ENCODE measurements around the gene CDH11.

Gene CDH11

DNA sequence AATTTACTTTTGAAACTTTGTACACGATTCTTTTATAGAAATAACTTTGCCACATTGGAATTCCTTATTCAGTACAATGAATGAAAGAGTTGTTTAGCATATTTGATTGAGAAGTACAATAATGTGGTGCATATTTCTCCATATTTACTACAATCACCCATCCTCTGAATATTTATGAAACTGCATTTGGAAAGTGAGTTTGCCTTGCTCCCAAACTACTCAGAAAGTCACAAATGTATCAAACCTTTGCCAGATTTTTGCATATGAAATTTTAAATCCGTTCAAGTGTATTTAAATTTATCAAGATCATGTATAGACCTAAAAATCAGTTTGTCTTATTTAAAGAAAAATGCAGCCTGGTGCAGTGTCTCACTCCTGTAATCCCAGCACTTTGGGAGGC lies 148.7 kb downstream of the CDH11 start:
- DNase-seq, result no peak

DNA sequence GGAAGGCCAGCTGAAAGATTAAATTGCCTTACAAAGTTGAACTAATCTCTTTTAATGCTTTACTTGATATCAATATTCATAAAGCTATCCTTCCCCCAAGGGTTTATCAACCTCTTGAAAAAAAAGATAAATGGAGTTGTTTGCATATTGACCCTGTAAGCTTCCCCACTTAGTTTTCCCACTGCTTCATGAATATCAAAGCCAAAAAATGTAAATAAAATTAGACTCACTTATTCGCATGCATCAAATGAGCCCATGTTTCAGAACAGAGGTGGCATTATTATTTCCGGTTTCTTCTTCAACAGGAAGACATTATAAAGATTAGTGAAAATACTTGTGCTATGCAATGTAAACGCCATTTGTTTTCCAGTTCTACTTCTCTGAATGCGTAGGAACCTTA lies 150.7 kb downstream of the CDH11 start:
- no peak for DNase-seq

DNA sequence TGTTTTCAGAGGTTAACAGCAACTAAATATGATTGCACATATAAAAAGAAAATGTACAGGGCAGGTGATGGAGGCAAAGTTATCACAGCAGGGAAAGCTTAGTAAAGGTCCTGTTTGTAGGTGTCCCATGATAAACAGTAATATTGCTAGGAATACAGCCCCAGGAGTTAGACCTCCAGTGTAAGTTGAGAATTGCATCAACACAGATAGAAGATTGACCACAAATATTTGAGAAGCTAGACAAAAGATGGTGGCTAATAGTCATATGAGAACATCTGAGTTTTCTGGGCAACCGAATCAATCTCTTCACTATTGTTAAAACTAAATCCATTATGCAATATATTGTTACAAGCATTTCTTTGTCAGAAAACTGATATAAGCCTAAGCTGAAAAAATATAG lies 152.6 kb downstream of the CDH11 start:
- no peak for DNase-seq

DNA sequence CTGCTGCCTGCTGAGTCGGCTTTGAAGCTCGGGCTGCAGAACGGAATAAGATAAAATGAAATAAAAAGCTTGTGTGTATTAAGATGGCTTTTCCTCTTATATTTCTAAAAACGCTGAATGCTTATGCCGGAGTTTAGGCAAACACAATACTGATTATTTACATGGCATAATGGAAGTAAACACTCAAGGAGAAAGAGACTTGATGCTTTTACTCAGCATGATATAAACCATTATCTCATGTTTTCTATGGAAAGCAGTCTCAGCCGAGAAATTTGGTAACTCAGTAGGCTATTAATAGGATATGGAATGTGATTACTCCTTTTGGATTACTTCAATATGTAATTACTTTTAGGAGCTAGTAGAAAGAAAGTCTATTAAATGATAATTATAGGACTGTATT lies 153.3 kb downstream of the CDH11 start:
- no peak for DNase-seq

DNA sequence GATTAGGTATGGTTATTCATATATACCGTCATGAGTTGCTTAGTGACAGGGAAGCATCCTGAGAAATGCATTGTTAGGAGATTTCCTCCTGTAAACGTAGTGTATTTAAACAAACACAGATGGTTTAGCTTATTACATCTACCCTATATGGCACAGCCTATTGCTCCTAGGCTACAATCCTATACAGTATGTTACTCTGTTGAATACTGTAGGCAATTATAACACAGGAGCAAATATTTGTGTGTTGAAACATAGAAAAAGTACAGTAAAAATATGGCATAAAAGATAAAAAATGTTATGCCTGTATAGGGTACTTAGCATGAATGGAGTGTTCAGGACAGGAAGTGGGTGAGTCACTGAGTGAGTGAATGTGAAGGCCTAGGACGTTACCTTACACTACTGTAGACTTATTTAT lies 157.7 kb downstream of the CDH11 start:
- DNase-seq, result no peak

DNA sequence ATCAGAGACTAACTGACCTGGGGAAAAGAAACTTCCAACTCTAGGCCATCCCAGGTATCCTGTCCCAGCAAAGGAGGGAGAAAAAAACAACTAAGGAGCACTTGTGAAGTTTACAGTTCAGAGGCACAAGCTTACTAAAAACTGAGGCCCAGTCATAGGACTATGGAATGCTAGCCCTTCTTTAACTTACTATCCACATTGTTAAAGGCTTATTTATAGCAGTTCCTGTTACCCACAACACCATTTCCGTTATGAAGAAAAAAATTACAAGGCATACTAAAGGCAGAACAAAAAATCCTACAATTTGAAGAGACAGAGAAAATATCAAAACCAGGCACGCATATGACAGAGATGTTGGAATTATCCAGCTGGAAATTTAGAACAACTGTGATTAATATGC lies 159.1 kb downstream of the CDH11 start:
- no peak for DNase-seq

DNA sequence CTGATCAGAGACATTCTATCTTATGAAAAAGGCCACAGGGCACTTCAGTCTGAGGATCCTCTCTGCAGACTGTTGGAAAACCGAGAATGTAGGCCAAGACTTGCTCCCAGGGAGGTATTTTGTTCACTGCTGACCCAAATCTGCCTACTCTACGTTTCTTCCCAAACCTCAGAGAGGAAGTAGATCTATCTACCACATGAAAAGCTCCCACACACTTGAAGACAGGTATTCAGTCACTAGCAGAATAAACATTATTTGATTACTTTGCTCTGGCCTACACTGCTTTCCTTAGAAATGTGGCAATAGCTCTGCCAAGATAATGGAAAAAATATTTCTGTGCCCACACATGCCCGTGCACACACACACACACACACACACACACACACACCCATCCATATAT lies 164.6 kb downstream of the CDH11 start:
- no peak for DNase-seq

DNA sequence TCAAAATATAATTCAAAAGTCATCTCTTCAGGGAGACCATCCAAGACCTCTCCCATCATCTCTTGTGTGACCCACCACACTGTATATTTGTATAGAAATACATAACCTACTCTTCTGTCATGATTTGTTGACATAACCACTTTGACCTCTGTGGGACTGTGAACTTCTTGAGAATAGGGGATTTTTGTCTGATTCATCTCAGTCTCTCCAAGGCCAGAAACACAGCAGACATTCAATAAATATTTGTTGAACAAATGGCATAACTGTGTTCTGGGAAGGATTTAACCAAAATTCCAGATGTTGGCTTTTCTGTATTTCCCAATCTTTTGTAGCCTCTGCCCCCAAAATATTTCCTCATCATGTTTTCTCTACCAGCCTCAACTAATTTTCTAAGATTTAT lies 169.7 kb downstream of the CDH11 start:
- no peak for DNase-seq

DNA sequence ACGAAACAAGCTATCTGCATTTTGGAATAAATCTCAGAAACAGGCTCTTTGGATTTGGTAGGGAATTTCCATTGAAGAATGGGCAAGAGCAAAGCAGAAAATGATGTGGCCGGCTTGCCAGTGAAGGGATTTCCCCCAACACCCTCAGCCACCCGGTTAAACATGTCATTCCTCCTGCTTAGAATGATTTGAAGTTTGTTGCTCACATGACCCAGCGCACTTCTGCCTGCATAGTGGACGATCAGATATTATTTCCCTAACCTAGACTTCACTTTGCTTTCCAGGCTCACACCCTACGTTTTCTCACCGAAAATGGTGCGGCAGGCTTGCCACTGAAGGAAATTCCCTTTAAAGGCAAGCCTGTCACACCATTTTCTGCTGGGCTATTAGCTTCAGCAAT lies 170.7 kb downstream of the CDH11 start:
- no peak for DNase-seq

DNA sequence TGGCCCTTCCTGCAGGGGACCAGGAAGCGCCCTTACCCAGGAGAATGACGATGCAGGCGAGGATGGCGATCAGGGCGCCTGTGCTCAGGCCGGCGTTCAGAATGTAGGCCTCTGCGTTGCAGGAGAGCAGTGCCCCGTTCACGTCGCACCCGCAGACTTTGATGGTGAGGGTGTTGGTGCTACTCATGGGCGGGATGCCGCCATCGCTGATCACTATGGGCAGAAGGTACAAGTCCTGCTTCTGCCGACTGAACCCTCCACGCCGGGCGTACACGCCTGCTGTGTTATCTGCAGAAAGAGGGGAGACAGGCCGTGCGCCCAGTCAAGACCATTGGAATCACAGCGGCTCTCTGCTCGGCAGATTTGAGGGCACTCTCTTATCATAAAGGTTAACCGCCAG lies 171.1 kb downstream of the CDH11 start:
- peak; percentile 0 for DNase-seq

DNA sequence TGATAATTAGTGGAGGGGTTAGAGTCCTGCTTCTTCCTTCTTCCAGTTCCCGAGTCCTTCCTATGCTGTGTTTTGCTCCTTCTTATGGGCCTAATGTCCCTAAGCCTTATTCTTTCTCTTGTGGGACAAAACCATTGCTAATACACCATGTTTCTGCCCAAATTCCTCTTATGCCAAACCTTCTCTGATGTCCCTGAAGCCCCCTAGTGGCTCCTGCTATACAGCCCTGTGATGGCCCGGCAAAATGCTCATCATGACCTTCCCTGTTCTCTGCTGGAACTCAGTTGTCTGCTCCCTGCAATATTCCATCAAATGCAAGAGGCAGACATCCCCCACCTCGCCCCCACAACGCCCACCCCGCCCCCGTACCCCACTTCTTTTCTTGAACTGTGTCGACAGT lies 171.6 kb downstream of the CDH11 start:
- no peak for DNase-seq

DNA sequence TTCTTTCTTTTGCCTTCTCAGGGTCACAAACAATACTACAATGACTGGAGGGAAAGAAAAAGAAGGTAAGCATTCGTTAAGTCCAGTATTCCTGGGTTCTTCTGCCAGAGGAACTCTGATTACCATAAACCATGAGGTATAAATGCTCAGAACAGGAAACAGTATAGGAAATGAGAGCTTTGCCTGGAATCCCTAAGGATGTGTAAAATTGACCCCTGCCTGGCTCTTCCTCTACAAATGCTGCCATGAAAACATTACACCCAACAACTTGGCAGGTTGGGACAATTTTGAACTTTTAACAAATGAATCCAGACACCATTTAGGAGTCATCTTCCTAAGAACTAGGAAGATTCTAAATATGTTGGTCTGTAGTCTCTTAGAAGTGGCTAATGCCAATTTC lies 173.8 kb downstream of the CDH11 start:
- no peak for DNase-seq

DNA sequence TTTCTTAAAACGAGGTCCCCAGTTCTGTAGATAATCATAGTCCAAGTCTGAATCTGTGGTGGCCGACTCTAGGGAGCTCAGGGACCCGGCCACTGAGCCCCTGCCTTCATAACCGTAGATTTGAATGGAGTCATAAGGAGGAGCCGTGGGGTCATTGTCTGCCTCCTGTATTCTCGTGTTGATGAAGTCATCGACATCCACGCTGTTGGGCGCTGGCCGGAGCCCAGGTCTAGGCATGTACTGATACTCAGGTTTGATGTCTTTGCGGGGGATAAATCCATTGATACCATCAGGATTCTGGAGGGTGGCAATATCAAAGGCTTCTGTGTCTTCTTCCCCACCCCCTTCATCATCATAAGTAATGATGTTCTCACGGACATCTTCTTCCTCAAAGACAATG lies 174.2 kb downstream of the CDH11 start:
- DNase-seq, result no peak

DNA sequence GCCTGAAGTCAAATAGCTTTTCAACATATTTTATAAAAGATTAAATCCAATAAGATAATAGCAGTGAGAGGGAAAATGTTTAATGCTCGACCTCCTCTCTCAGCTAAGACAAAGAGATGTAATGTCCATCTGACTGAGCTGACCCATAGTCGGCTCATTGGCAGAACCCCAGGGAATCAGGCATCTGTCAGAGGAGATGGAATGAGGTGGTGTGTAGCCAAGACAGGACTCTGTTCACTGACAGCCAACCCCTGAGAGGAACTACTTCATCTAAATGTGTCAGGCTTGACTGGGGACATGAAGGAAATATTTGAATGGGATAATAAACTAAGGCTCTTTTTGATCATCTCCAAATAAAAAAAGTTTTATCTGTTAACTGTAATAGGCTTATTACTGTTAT lies 188.0 kb downstream of the CDH11 start:
- no peak for DNase-seq

DNA sequence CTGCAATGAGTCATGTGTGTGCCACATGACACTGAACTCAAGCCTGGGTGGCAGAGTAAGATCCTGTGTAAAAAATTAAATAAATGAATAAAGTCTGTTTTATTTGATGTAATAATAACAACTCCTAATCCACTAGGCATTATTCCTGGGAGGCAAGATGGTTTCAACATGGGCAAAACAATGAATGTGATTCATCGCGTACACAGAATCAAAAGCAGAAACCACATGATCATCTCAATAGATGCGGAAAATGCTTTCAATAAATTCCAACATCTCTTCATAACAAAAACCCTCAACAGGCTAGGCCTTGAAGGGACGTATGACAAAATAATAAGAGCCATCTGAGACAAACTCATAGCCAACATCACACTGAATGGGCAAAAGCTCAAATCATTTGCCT lies 195.4 kb downstream of the CDH11 start:
- DNase-seq, result no peak

DNA sequence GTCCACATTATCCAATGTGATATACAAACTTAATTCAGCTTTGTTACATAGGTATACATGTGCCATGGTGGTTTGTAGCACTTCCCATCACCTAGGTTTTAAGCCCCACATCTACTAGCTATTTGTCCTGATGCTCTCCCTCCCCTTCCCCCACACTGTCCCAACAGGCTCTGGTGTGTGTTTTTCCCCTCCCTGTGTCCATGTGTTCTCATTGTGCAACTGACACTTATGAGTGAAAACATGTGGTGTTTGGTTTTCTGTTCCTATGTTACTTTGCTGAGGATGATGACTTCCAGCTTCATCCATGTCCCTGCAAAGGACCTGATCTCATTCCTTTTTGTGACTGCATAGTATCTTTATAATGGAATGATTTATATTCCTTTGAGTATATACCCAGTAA lies 196.7 kb downstream of the CDH11 start:
- DNase-seq, result no peak

DNA sequence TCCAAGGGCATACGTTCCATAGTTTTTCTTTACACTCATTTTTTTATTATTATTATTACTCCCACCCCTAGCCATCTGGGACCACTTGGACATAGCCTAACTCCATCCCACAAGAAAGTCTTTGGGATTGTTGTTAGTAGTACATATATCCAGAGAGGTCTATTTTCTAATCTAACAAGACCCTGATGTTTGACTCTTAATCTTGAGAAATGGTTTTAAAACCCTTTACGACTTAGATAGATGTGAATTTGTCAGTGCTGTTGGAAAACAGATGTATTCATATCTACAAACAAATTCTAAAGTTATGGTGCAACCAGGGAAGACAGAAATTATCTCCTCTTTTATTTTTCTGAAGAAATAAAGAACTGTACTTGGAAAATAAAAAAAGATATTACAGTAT lies 197.8 kb downstream of the CDH11 start:
- DNase-seq, result no peak

DNA sequence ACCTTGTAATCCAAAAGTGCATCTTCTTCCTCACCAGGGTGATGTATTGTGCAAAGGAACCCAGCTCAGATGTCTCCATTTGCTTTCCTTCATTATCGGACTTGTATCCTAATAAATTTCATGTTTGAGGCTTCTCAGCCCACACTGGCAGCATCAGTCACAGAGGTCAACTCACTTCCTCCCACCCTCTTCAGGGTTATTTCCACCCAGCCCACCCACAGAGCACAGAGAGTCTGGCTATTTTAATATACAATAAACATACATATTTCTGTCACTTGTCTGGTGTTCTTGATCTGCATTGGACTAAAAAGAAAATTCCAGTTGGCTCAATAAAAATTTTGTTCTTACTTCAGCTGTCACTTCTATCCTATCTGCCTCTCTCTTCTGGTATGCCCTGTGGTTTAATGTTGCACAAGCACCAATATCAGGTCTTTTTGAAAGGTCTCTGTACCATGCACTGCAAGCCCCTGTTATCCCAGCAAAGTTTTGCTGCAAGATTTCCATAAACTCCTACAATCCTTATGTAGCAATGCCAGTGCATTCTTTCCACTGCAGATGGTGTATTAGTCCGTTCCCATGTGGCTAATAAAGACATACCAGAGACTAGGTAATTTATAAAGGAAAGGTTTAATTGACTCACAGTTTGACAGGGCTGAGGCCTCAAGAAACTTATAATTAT lies 201.8 kb downstream of the CDH11 start:
- DNase-seq, result no peak

DNA sequence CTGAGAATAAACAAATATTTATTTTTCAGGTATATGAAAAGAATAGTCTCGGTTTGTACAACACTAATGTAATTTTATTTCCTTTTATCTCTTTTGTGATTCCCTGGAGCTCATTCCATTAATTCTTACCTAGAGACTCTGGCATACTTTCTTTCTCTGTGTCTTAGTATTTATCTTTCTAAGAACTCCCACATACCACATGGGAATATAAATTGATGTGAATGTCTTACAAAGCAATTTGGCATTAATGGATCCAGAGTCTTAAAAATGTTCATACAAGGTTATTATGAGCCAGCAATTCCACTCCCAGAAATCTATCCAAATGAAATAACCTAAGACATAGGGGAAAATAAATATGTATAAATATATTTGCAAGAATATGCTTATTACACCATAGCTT lies 202.7 kb downstream of the CDH11 start:
- DNase-seq, result no peak

DNA sequence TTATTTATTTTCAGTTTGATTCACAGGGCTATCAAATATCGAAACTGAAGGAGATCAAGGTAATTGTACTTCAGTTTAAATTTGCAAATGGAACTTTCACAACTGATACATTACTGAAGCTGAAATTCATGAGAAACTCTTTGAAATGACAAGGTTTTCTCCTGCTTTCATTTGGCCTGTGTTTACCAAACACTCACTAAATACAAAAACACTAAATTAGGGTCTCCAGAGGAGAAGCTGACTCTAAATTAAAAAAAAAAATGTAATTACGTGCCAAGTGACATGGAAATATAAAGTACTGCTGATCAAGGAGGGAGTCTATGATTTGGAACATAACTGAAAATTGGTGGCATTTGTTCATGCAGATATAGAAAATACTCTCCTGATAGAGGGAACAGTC lies 205.8 kb downstream of the CDH11 start:
- DNase-seq, result no peak

DNA sequence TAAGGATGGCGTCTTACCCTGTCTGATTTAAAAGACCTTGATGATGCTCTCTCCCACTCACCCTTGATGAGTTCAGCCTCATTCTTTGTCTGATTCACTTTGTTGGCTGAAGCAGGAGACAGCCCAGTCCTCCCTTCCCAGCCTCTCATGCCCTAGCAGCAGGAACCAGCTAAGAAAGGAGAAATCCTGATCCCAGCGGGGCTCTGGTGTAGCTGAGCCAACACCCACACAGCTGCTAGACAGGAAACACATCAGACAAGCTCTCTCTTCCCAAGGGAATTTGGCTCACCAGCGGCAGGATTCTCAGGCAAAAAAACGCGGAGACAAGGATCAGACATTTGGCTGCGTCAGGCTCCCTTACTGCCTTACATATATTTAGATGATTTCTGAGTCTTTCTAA lies 211.5 kb downstream of the CDH11 start:
- DNase-seq, result no peak

DNA sequence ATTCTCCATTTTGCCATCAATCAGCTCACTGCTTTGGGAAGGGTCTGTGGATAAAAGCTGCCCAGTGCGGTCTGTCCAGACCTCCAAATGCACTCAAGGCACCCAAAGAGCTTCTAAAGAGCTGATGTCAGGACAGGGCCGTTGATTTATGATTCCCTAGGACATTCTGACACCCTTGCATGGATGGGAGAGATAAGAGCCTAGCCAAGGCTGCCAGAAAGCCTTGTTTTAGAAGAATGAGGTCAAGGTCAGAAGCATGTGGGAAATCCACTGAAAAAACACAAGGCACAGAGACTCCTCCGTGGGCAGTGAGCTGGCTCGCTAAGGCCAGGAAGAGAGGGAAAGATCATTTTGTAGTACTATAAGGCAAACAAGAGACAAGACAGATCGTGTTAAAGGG lies 214.0 kb downstream of the CDH11 start:
- DNase-seq, result no peak

DNA sequence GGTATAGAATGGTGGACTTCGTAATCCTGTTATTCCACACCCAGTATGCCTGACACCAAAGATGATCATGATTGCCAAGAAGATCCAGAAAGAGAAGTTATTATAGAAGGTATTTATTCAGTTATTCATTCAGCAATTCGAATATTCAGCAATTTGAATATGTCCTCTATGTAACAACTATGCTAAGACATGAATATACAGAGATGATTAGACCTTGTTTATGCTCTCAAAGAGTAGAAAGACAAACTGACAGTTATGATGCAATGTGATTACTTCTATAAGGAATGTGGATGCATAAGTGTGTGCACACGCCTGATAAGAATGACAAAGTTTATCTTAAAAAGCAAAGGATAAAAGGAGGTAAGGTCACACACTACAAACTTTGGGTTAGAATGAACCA lies 218.1 kb downstream of the CDH11 start:
- no peak for DNase-seq

DNA sequence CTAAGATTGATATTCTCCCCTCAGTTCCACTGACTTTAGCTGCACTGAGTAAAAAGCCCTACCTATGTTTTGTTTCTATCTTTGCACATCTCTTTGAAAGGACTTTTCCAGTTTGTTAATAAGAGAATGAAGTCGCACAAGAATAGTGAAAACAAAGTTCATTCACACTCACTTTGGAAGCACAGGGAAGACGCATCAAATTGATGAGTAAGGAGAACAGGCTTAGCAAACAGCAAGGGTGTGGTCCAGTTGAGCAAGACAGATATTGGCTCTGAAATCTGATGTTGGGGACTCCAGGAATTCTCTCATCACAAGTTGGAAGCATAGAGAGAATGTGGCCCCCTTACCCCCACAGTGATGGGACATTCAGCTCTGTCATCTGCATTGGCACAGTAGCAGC lies 221.3 kb downstream of the CDH11 start:
- DNase-seq, result no peak

DNA sequence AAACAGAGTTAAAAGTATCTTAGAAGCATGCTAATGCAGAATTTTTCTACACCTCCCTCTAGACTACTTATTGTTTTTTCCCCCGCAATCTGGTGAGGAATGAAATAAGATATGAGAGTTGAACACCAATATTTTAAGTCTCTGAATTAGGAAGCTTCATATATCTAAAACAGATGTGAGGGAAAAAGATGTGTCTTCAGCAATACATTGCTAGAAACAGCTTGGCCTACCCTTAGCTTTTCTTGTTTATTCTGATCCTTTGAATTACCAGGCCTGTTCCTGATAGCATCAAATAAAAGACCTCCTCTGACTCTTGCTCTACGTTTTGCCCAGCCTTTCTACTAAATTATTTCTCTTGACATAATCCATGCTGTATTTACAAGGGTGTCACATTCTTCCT lies 221.8 kb downstream of the CDH11 start:
- no peak for DNase-seq

DNA sequence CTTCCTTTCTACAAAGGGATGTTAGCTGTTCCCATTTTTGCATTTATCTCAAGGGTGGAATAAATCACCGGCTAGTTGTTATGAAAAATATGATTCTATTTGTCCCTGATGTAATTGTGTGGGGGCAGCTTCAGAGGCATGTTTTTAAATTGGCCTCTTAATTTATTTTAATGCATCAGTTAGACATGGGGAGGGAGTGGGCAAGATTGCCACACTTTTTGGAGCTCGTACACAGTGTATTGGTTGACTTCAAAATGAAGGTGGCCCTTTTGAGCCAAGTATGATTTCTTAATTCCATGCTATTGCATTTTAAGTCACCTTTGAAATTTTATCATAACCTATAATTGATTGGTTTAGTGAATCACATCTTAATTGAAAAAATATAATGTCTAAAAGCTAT lies 223.7 kb downstream of the CDH11 start:
- DNase-seq, result no peak
